GM12801 (cell line): ENCODE measurements around the gene NDE1.

Experiments used
- CTCF ChIP-seq: IDR thresholded peaks from one replicate; pipeline ENCODE4 v1.5.1; 2011; ENCODE audit warnings: control low read depth; ENCODE audit not compliant: insufficient read length; ENCODE audit errors: extremely low read depth

The NDE1 gene

GRCh38 chr16:15607700-15608396, 42.2 kb upstream of the NDE1 start:
- no peak for TF ChIP-seq CTCF

- no peak for TF ChIP-seq CTCF
Measured at GRCh38 chr16:15608398-15609285, 41.4 kb upstream of the NDE1 start.

GRCh38 chr16:15609286-15609649, 40.8 kb upstream of the NDE1 start:
- no peak for TF ChIP-seq CTCF

- TF ChIP-seq CTCF: no peak
Measured at GRCh38 chr16:15610369-15610871, 39.6 kb upstream of the NDE1 start.

GRCh38 chr16:15611610-15612009, 38.4 kb upstream of the NDE1 start:
- no peak for TF ChIP-seq CTCF

GRCh38 chr16:15613676-15614075, 36.4 kb upstream of the NDE1 start:
- no peak for TF ChIP-seq CTCF

- no peak for TF ChIP-seq CTCF
Measured at GRCh38 chr16:15616012-15616411, 34.0 kb upstream of the NDE1 start.
